ENCODE results near the gene NHEJ1. TPM values are rescaled to one million over a fixed set of nuclear protein-coding genes. Genes with fewer than 3 reads are reported as not detected.
A peak's percentile ranks its signal among the peaks of the same experiment; 100 is the strongest.

NHEJ1 gene
- total RNA-seq, 4 donors from 2014 or later: 13.2 to 20.9 (median 18.4) TPM

DNA sequence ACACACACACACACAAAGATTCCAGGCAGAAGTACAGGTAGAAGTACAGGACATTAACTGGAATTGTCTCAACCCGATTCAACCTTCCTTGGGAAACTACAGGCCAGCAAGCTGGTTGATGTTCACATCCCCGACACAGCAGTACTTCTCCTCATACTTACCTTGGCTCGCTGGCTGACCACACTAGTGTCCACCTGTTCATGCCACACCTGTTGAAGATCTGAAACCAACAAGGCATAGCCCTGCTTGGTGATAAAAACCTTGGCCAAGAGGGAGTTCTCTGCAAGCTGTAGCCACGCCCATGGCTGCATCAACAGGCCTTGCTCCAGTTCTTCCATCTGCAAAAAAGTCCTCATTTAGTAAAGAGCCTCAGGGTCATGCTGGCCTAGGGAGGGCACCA lies 2.6 kb downstream of the NHEJ1 start:
- intact Hi-C loops (cut with DNase I; ENCODE audit: low total_unique reads): loop anchor here (5.0 kb wide), 1 partner anchor 131 kb away; no protein-coding TSS in a partner anchor
- DNase-seq (ENCODE audit: low spot score in 2 of 2): peak in 1 of 2 donors; percentile 14
- WGBS, 2 donors: 89 to 94% methylated on average over 4 of the region's 4 CpGs
- TF ChIP-seq, protein P1, sequence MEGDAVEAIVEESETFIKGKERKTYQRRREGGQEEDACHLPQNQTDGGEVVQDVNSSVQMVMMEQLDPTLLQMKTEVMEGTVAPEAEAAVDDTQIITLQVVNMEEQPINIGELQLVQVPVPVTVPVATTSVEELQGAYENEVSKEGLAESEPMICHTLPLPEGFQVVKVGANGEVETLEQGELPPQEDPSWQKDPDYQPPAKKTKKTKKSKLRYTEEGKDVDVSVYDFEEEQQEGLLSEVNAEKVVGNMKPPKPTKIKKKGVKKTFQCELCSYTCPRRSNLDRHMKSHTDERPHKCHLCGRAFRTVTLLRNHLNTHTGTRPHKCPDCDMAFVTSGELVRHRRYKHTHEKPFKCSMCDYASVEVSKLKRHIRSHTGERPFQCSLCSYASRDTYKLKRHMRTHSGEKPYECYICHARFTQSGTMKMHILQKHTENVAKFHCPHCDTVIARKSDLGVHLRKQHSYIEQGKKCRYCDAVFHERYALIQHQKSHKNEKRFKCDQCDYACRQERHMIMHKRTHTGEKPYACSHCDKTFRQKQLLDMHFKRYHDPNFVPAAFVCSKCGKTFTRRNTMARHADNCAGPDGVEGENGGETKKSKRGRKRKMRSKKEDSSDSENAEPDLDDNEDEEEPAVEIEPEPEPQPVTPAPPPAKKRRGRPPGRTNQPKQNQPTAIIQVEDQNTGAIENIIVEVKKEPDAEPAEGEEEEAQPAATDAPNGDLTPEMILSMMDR (IDR thresholded peaks at IDR 0.05): no peak
- TF ChIP-seq POLR2A (IDR thresholded peaks at IDR 0.05): no peak
- H3K4me3 ChIP-seq (ENCODE audit: low read depth, poor library complexity, severe bottlenecking): no peak overlapping the region

GRCh38 chr2:219157396-219157795 lies 3.2 kb downstream of the NHEJ1 start:
- no peak overlapping the region for H3K4me3 ChIP-seq (ENCODE audit: low read depth, poor library complexity, severe bottlenecking)
- intact Hi-C loops (cut with DNase I; ENCODE audit: low total_unique reads): loop anchor here (5.0 kb wide), 1 partner anchor 130 kb away; no protein-coding TSS in a partner anchor
- peak in 1 of 2 donors; percentile 65 for DNase-seq (ENCODE audit: low spot score in 2 of 2)
- 90 to 93% methylated on average over 8 of the region's 8 CpGs for WGBS, 2 donors
- TF ChIP-seq POLR2A (IDR thresholded peaks at IDR 0.05): no peak
- TF ChIP-seq, protein P1 (IDR thresholded peaks at IDR 0.05): no peak

DNA sequence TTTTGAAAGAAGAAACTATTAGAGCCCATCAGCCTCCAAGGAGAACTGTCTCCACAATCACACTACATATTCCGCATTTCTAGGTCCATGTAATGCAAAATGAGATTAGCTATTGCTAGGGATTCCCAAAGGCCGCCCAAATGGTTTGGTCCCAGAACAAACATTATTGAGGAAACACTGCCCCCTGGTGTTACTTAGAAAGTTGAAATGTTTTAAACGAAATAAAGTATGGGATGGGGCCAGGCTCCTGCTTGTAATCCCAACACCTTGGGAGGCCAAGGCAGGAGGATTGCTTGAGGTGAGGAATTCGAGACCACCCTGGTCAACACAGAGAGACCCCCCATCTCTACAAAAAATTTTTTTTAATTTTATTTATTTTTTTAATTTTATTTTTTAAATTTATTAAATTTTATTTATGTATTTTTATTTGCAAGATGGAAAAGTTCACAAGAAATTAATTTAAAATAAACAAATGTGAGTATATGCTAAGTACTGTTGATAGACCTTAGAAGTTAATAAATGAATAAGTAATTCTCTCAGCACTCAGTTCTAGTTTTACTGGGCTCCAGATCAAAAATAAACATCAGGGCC lies 5.5 kb downstream of the NHEJ1 start:
- DNase-seq (ENCODE audit: low spot score in 2 of 2): peak; percentile 33 to 46
- intact Hi-C loops (cut with DNase I; ENCODE audit: low total_unique reads): loop anchor here (5.0 kb wide), 1 partner anchor 128 kb away; no protein-coding TSS in a partner anchor
- 7 to 8% methylated on average over 4 of the region's 4 CpGs for WGBS, 2 donors
- H3K4me3 ChIP-seq (ENCODE audit: low read depth, poor library complexity, severe bottlenecking): no peak overlapping the region
- TF ChIP-seq POLR2A (IDR thresholded peaks at IDR 0.05): no peak
- TF ChIP-seq, protein P1 (IDR thresholded peaks at IDR 0.05): no peak

DNA sequence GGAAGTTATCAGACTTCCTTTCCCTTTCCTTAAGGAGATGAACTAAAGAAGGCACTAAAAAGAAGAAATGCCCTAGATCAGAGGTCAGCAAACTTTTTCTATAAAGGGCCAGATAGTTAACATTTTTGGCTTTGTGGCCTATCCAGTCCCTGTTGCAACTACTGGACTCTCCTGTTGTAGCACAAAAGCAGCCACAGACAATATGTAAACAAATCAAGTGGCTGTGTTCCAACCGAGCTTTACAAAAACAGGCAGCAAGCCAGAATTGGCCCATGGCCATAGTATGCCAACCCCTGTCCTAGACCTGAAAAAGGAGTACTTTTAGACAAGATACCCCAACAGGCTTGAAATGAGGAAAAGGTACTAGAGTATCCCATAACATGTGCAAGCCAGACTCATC lies 10.9 kb downstream of the NHEJ1 start:
- no peak for DNase-seq (ENCODE audit: low spot score in 2 of 2)
- intact Hi-C loops (cut with DNase I; ENCODE audit: low total_unique reads): no loop called here
- TF ChIP-seq, protein P1 (IDR thresholded peaks at IDR 0.05): no peak
- TF ChIP-seq POLR2A (IDR thresholded peaks at IDR 0.05): no peak
- H3K4me3 ChIP-seq (ENCODE audit: low read depth, poor library complexity, severe bottlenecking): no peak overlapping the region
- 19 to 41% methylated on average over 1 of the region's 1 CpG for WGBS, 2 donors

DNA sequence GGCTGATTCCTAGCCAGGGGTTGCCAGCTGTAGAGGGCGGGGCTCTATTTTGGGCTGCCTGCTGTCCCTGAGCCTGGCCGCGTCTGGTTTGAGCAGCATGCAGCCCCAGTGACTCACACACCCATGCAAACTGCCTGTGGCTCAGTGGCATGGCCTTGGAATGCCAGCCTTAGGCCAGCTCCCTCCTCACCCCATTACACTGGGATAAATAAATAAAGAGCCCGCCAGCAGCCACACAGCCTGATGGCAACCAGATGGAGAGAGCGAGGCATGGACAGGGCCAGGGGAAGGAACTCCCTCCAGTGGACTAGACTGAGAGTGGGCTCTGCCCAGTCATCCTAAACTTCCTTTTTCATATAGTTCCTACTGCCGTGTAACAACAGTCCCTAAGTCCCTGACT lies 18.3 kb downstream of the NHEJ1 start:
- no peak overlapping the region for H3K4me3 ChIP-seq (ENCODE audit: low read depth, poor library complexity, severe bottlenecking)
- intact Hi-C loops (cut with DNase I; ENCODE audit: low total_unique reads): no loop called here
- DNase-seq (ENCODE audit: low spot score in 2 of 2): no peak
- no peak for TF ChIP-seq POLR2A (IDR thresholded peaks at IDR 0.05)
- TF ChIP-seq, protein P1 (IDR thresholded peaks at IDR 0.05): no peak
- 61% methylated on average over 6 of the region's 6 CpGs for WGBS, 2 donors

DNA sequence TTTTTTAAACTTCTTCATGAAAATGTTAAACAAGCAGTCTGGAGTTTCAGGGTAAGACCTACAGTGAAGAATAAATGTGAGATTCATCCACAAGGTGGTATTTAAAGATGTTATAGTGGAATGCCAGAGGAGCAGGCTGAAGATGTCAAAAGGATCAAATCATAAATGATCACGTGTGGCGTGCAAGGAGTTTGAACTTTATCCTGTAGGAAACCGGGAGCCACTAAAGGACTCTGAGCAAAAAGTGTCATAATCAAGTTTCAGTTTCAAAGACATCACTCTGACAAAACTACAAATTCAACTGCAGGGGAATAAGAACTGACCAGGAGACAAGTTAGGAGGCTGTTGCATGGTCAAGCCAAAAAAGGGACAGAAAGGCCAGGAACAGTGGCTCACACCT lies 19.9 kb downstream of the NHEJ1 start:
- no peak for DNase-seq (ENCODE audit: low spot score in 2 of 2)
- 98 to 99% methylated on average over 3 of the region's 3 CpGs for WGBS, 2 donors
- H3K4me3 ChIP-seq (ENCODE audit: low read depth, poor library complexity, severe bottlenecking): no peak overlapping the region
- intact Hi-C loops (cut with DNase I; ENCODE audit: low total_unique reads): no loop called here
- TF ChIP-seq, protein P1 (IDR thresholded peaks at IDR 0.05): no peak
- TF ChIP-seq POLR2A (IDR thresholded peaks at IDR 0.05): no peak
